ENCODE data around the gene AMDHD2. TPM values are rescaled to one million over a fixed set of nuclear protein-coding genes. Genes with fewer than 3 reads are reported as not detected.
A peak's percentile ranks its signal among the peaks of the same experiment; 100 is the strongest.
"Not testable (repeated sequence)": the region's sequence is repeated elsewhere in the genome, so short reads cannot be mapped to it uniquely, and the experiment has no call there.

Gene AMDHD2
- total RNA-seq, 1 donor from 2014 or later = 25.5 TPM

DNA sequence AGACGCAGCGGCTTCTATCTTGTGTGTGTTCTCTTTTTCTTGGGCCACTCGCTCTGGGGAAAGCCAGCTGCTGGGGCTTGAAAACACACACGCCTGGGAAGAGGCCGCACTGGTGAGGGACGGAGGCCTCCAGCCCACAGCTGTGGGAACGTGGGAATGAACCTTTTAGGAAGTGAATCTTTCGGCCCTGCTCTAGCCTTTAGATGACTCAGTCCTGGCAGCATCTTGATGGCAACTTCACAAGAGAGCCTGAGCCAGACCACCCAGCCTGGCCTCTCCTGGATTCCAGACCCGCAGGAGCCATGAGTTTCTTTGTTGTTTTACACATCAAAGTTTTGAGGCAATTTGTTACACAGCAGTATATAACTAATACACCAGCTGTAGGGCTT, 15.4 kb downstream of the AMDHD2 start:
- intact Hi-C loops (cut with DNase I) = no loop called here
- peak in 1 of 2 donors; percentile 89 for DNase-seq (ENCODE audit: extremely low spot score in 2 of 2)
- Histone ChIP-seq H3K4me1 (peaks cover 53% of the 10 kb centered on the region), H3K36me3 (no peaks in the 10 kb centered on the region), H3K4me3 (no peak overlapping the region), H3K27me3 (no peaks in the 10 kb centered on the region), H3K9me3 (no peaks in the 10 kb centered on the region), H3K27ac (peak overlapping the region; percentile 86)
- peak in 1 of 2 donors; percentile 16 for TF ChIP-seq POLR2AphosphoS5 (IDR thresholded peaks at IDR 0.05; ENCODE audit: insufficient read depth in 1 of 2, low read depth in 1 of 2)
- TF ChIP-seq, protein P1, sequence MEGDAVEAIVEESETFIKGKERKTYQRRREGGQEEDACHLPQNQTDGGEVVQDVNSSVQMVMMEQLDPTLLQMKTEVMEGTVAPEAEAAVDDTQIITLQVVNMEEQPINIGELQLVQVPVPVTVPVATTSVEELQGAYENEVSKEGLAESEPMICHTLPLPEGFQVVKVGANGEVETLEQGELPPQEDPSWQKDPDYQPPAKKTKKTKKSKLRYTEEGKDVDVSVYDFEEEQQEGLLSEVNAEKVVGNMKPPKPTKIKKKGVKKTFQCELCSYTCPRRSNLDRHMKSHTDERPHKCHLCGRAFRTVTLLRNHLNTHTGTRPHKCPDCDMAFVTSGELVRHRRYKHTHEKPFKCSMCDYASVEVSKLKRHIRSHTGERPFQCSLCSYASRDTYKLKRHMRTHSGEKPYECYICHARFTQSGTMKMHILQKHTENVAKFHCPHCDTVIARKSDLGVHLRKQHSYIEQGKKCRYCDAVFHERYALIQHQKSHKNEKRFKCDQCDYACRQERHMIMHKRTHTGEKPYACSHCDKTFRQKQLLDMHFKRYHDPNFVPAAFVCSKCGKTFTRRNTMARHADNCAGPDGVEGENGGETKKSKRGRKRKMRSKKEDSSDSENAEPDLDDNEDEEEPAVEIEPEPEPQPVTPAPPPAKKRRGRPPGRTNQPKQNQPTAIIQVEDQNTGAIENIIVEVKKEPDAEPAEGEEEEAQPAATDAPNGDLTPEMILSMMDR (IDR thresholded peaks at IDR 0.05) = no peak

DNA sequence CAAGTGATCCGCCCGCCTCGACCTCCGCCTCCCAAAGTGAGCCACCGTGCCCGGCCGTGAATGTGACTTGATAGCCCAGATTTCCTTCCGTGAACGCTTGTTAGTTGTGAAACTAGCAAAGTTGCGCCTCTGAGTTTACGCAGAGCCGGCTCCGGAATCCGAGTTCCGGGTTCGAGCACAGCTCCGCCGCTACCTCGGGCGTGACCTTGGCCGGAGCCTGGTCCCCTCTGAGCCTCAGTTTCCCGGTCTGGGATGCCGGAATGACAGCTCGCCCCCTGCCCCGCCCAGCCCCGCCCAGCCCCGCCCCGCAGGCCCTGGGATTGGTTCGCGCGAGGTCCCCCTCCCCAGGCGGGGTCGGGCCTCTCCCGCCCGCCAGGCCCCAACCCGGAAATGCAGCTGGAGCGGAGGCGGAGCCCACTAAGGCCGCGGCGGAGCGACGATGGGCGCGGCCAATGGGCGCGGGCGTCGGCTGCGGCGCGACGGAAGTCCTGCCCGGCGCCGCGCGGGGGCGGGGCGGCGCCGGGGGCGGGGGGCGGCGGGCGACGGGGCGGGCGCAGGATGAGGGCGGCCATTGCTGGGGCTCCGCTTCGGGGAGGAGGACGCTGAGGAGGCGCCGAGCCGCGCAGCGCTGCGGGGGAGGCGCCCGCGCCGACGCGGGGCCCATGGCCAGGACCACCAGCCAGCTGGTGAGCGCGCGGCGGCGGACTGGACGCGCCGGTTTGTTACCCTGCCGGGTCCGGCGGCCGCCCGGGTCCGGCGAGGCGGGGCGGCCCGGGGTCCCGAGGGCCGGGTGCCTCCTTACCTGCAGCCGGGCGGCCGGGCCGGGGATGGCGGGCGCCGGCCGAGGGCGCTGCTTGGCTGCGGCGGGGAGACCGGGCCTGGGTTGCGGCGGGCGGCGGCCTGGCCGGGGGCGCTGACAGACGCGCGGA, 17.5 kb downstream of the AMDHD2 start, which contains the start of gene PDPK1:
PDPK1 (plus strand) TSS at position 571 of the 929 bp plus-strand sequence; CDS start at position 663, 92 bp downstream.
- H3K4me1 ChIP-seq = peaks cover 49% of the 10 kb centered on the region
- DNase-seq (ENCODE audit: extremely low spot score in 2 of 2) = peak; percentile 94 to 97
- intact Hi-C loops (cut with DNase I) = no loop called here
- TF ChIP-seq POLR2AphosphoS5 (IDR thresholded peaks at IDR 0.05; ENCODE audit: insufficient read depth in 1 of 2, low read depth in 1 of 2) = peak in 1 of 2 donors; percentile 76
- peak in 1 of 2 donors; percentile 44 for TF ChIP-seq POLR2A (IDR thresholded peaks at IDR 0.05)
- TF ChIP-seq, protein P1 (IDR thresholded peaks at IDR 0.05) = no peak
- no peaks in the 10 kb centered on the region for H3K27me3 ChIP-seq
- peak within 1 kb of the TSS; percentile 86 for H3K27ac ChIP-seq
- no peaks in the 10 kb centered on the region for H3K36me3 ChIP-seq
- no peaks in the 10 kb centered on the region for H3K9me3 ChIP-seq
- peak within 1 kb of the TSS; percentile 66 to 85 for H3K4me3 ChIP-seq

DNA sequence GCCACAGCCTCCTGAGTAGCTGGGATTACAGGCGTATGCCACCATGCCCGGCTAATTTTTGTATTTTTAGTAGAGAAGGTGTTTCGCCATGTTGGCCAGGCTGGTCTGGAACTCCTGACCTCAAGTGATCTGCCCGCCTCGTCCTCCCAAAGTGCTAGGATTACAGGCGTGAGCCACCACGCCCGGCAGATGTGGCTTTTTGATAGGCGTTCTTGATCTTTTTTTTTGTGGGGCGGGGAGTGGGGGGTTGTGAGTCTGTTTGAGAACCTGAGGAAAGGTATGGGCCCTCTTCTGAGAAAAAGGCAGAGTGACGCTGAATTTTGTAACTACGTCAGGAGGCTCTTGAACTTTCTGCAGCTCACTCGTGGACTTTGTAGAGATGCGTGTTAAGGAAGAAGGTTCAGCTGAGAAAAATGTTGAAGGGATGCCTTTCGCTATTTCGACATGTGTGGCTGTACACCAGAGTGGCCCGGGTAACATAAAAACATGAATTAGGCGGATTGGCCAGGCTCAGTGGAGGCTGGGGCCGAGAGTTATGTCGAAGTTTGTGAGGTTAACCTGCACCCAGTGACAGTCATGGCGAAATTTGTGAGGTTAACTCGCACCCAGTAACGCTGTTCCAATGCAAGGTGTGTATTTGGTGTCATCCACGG, 19.1 kb downstream of the AMDHD2 start:
- intact Hi-C loops (cut with DNase I); H3K27me3 ChIP-seq; H3K36me3 ChIP-seq; H3K9me3 ChIP-seq; H3K27ac ChIP-seq: not testable (repeated sequence)
- DNase-seq (ENCODE audit: extremely low spot score in 2 of 2) = peak in 1 of 2 donors; percentile 80
- Histone ChIP-seq H3K4me1 (peaks cover 46% of the 10 kb centered on the region), H3K4me3 (peak overlapping the region in 1 of 2 donors; percentile 66)

DNA sequence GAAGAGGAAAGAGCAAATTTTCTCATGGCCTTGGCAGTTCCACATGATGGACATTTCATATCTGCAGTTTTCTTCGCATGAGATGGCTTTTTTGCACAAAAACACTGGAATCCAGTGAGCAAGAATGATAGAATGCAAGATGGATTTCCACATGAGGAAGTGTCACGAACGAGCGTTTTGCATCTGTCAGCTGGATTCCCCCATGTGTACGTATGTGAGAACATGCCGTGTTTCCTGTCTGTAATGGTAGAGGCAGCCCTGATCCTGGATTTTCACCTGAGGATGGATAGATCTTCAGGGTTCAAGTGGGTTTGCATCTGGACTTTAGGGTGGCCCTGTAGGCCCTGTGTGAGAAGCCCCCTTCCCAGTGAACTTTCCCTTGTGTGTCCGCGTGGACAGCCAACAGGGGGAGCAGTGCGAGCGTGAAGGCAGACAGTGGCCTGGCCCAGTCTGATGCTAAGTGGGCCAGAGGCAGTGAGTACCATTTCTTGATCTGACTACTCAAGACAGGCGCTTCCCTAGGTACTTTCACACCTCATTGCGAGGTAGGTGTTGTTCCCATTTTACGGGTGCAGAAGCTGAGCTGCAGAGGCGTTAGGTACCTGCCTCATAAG, 19.8 kb downstream of the AMDHD2 start:
- peaks cover 46% of the 10 kb centered on the region for H3K4me1 ChIP-seq
- H3K27ac ChIP-seq; DNase-seq (ENCODE audit: extremely low spot score in 2 of 2); H3K27me3 ChIP-seq; intact Hi-C loops (cut with DNase I); H3K4me3 ChIP-seq; H3K9me3 ChIP-seq; H3K36me3 ChIP-seq: not testable (repeated sequence)

DNA sequence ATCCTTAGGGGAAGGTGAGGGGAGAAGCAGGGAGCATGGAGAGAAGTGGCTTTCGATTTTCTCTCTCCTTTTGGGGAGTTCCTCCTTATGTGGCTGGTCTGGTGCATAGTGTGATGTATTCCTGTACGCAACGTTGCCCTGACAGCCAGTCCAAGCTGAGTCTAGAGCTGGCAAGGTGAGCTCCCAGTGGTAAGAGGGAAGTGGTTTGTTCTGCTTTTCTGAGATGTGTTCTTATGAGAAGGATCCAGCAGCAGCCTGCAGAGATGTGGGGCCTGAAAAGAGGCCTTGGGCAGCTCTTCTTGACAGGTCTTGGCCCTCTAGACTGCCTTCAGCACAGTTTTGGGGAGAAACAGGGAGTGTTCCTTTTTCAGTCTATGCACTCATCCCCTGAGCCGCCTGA, 20.7 kb downstream of the AMDHD2 start:
- intact Hi-C loops (cut with DNase I); H3K4me3 ChIP-seq; DNase-seq (ENCODE audit: extremely low spot score in 2 of 2); H3K36me3 ChIP-seq; H3K27ac ChIP-seq; H3K9me3 ChIP-seq; H3K27me3 ChIP-seq: not testable (repeated sequence)
- peaks cover 46% of the 10 kb centered on the region for H3K4me1 ChIP-seq

DNA sequence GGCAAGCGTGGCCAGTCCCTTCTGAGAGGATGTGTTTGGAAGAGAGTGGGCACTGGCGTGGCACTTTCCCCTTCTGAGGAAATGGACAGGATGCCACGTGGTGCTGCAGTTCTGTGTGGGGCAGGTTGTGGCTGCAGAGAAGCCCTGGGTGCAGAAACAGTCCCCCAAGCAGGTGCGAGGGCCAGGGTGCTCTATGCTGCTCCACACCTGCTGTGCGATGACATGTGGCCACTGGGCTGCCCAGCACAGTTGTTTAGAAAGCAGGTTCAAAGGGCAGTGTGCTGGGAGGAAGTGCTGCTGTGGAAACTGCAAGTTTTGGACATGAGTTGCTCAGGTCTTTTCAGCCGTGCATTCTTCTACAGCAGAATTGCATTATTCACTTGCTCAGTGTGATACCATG, 21.2 kb downstream of the AMDHD2 start:
- H3K4me3 ChIP-seq; H3K27me3 ChIP-seq; H3K9me3 ChIP-seq; H3K36me3 ChIP-seq; intact Hi-C loops (cut with DNase I); DNase-seq (ENCODE audit: extremely low spot score in 2 of 2); H3K27ac ChIP-seq: not testable (repeated sequence)
- peaks cover 46% of the 10 kb centered on the region for H3K4me1 ChIP-seq

DNA sequence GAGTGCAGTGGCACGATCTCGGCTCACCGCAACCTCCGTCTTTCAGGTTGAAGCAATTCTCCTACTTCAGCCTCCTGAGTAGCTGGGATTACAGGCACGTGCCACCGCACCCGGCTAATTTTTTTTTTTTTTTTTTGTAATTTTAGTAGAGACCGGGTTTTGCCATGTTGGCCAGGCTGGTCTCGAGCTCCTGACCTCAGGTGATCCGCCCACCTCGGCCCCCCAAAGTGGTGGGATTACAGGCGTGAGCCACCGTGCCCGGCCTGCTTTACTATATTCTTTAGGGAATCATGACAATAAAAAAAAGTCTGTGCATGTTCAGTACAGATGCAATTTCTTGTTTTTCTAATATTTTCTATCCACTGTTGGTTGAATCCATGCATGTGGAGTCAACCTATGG, 23.6 kb downstream of the AMDHD2 start:
- intact Hi-C loops (cut with DNase I); H3K27ac ChIP-seq; DNase-seq (ENCODE audit: extremely low spot score in 2 of 2); H3K9me3 ChIP-seq; H3K27me3 ChIP-seq; H3K36me3 ChIP-seq; H3K4me3 ChIP-seq: not testable (repeated sequence)
- peaks cover 38% of the 10 kb centered on the region for H3K4me1 ChIP-seq

DNA sequence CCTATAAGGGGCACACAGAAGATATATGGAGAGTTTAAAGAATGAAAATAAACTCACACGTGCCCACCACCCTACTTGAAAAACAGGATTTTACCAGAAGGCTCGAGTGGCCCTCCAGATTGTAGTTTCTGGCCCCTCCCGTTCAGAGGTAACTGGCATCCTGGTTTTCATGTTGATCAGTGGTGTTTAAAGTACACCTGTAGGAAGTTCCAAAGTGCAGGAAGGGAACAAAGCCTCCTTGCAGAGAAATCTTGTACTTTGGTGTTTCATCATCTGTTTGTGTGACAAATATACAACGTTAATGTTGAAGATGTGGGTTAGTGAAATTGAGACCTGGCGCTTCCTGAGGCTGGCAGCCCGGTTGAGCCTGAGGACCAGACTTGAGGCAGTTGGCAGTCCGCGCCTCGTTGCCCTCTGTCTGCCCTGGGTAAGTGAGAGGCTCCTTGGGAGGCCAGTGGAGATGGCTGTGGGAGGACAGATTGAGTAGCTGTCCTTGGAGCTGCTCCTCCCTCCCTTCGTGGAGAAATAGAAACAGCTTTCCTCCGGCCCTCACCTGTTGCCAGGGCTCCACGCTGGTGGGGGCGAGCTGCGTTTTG, 30.2 kb downstream of the AMDHD2 start:
- H3K9me3 ChIP-seq; H3K27ac ChIP-seq; H3K27me3 ChIP-seq; DNase-seq (ENCODE audit: extremely low spot score in 2 of 2); H3K4me3 ChIP-seq; intact Hi-C loops (cut with DNase I); H3K36me3 ChIP-seq: not testable (repeated sequence)
- peaks cover 15% of the 10 kb centered on the region for H3K4me1 ChIP-seq

DNA sequence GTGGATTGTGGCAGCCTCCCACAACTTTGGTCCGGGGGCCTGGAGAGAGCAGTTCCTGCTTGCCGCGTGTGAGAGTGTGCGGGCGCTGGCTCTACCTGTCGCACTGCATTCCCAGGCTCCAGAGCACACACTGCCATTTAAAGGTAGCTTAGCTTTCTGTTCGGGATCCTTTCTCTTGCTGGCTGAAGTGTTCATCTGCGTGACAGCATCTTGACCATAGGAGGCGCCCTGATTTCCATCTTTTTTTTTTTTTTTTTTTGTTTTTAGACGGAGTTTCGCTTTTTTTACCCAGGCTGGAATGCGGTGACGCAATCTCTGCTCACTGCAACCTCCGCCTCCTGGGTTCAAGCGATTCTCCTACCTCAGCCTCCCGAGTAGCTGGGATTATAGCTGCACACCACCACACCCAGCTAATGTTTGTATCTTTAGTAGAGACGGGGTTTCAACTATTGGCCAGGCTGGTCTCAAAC, 31.3 kb downstream of the AMDHD2 start:
- H3K4me1 ChIP-seq; intact Hi-C loops (cut with DNase I); H3K27me3 ChIP-seq; H3K27ac ChIP-seq; H3K4me3 ChIP-seq; H3K9me3 ChIP-seq; H3K36me3 ChIP-seq; DNase-seq (ENCODE audit: extremely low spot score in 2 of 2): not testable (repeated sequence)
